HEK293 (cell line): ENCODE results near the gene GSK3B.

Experiments used
- CTCF ChIA-PET: fragments of 350-600 bp; formaldehyde crosslinking; extraction: SDS; loops from one replicate; lab custom pipeline; 2021; ENCODE audit warnings: antibody characterized with exemption; lab: Yijun Ruan, JAX
- POLR2A ChIA-PET: fragments of 300-600 bp; formaldehyde crosslinking; extraction: SDS; loops from one replicate; lab custom pipeline; 2020; ENCODE audit warnings: antibody characterized with exemption, inconsistent platforms; lab: Yijun Ruan, JAX
- H3K27ac ChIP-seq: fragments of 200-500 bp; sonication (Bioruptor generic); 2 replicates; pipeline ENCODE4 v1.5.1; 2014; ENCODE audit warnings: low read depth, low read length, control low read depth, inconsistent platforms; ENCODE audit errors: extremely low read depth
- H3K36me3 ChIP-seq, 2 experiments: fragments of 200-500 bp in 1 of 2; sonication (Bioruptor generic) in 1 of 2; 1 replicate in 1 of 2; 2 replicates in 1 of 2; pipeline ENCODE4 v1.5.1; 2014 to 2017; ENCODE audit warnings: inconsistent platforms in 2 of 2, low read length in 2 of 2; ENCODE audit not compliant: control insufficient read depth in 2 of 2, insufficient read depth in 1 of 2
- H3K4me1 ChIP-seq: fragments of 200-500 bp; sonication (Bioruptor generic); 2 replicates; pipeline ENCODE4 v1.5.1; 2014; ENCODE audit warnings: mild to moderate bottlenecking, low read length, inconsistent platforms; ENCODE audit not compliant: control insufficient read depth, insufficient read depth
- H3K4me3 ChIP-seq: 2 replicates; pipeline ENCODE4 v1.5.1; 2011; ENCODE audit warnings: low read depth, mild to moderate bottlenecking, control low read depth, low read length, moderate library complexity
- H3K9me3 ChIP-seq: fragments of 200-500 bp; sonication (Bioruptor generic); 2 replicates; pipeline ENCODE4 v1.5.1; 2014; ENCODE audit warnings: low read depth, low read length, inconsistent platforms; ENCODE audit not compliant: control insufficient read depth, insufficient read depth
- IKZF3 ChIP-seq: fragments of 450-650 bp; IDR thresholded peaks from 2 replicates; pipeline ENCODE4 v1.5.0; 2018; ENCODE audit warnings: missing biosample characterization, mild to moderate bottlenecking, missing genetic modification characterization, moderate library complexity
- MEIS1 ChIP-seq: sonication (generic); formaldehyde crosslinking; IDR thresholded peaks from 2 replicates; pipeline ENCODE4 v1.8.1; 2022; ENCODE audit warnings: missing genetic modification reagents, mild to moderate bottlenecking, borderline replicate concordance
- OVOL3 ChIP-seq: fragments of 450-650 bp; formaldehyde crosslinking; IDR thresholded peaks from 2 replicates; pipeline ENCODE4 v1.5.1; 2016; ENCODE audit warnings: missing biosample characterization, missing genetic modification characterization
- SP2 ChIP-seq: fragments of 450-650 bp; formaldehyde crosslinking; IDR thresholded peaks from 2 replicates; pipeline ENCODE4 v1.5.1; 2016; ENCODE audit warnings: missing biosample characterization, missing genetic modification characterization
- ZNF132 ChIP-seq: fragments of 450-650 bp; formaldehyde crosslinking; IDR thresholded peaks from 2 replicates; pipeline ENCODE4 v1.5.1; 2017; ENCODE audit warnings: missing biosample characterization, missing genetic modification characterization, borderline replicate concordance
- ZNF174 ChIP-seq: fragments of 450-650 bp; formaldehyde crosslinking; IDR thresholded peaks from 2 replicates; pipeline ENCODE4 v1.5.0; 2017; ENCODE audit warnings: missing biosample characterization, mild to moderate bottlenecking, missing genetic modification characterization
- ZNF19 ChIP-seq: fragments of 450-650 bp; formaldehyde crosslinking; IDR thresholded peaks from 2 replicates; pipeline ENCODE4; 2016; ENCODE audit warnings: missing biosample characterization, missing genetic modification characterization, low read depth
- ZNF280D ChIP-seq: fragments of 450-650 bp; formaldehyde crosslinking; IDR thresholded peaks from 2 replicates; pipeline ENCODE4 v1.5.1; 2016; ENCODE audit warnings: missing biosample characterization, missing genetic modification characterization
- ZNF292 ChIP-seq: fragments of 450-650 bp; formaldehyde crosslinking; IDR thresholded peaks from 2 replicates; pipeline ENCODE4 v1.5.1; 2016; ENCODE audit warnings: low read depth, missing biosample characterization, missing genetic modification characterization, borderline replicate concordance
- ZNF366 ChIP-seq: fragments of 450-650 bp; formaldehyde crosslinking; conservative IDR thresholded peaks from 2 replicates; pipeline ENCODE4 v1.5.1; 2016; ENCODE audit warnings: missing biosample characterization, missing genetic modification characterization
- ZNF513 ChIP-seq: fragments of 450-650 bp; IDR thresholded peaks from 2 replicates; pipeline ENCODE4 v1.5.1; 2018; ENCODE audit warnings: missing biosample characterization, missing genetic modification characterization
- ZNF521 ChIP-seq: fragments of 450-650 bp; formaldehyde crosslinking; IDR thresholded peaks from 2 replicates; pipeline ENCODE4 v1.5.1; 2017; ENCODE audit warnings: missing biosample characterization, mild to moderate bottlenecking, missing genetic modification characterization
- ZNF529 ChIP-seq: fragments of 450-650 bp; formaldehyde crosslinking; IDR thresholded peaks from 2 replicates; pipeline ENCODE4 v1.5.1; 2017; ENCODE audit warnings: missing genetic modification characterization, missing biosample characterization; ENCODE audit not compliant: insufficient replicate concordance
- ZNF624 ChIP-seq: fragments of 450-650 bp; formaldehyde crosslinking; IDR thresholded peaks from 2 replicates; pipeline ENCODE4 v1.5.1; 2017; ENCODE audit warnings: missing biosample characterization, missing genetic modification characterization
- ZNF777 ChIP-seq: fragments of 450-650 bp; formaldehyde crosslinking; IDR thresholded peaks from 2 replicates; pipeline ENCODE4 v1.5.1; 2017; ENCODE audit warnings: missing biosample characterization, missing genetic modification characterization, borderline replicate concordance
- ZNF791 ChIP-seq: fragments of 450-650 bp; formaldehyde crosslinking; IDR thresholded peaks from 2 replicates; pipeline ENCODE4 v1.5.1; 2016; ENCODE audit warnings: missing biosample characterization, missing genetic modification characterization
- TF ChIP-seq, protein P1 (sequence below): fragments of 450-650 bp; formaldehyde crosslinking; IDR thresholded peaks from 2 replicates; pipeline ENCODE4 v1.5.1; 2017; ENCODE audit warnings: missing biosample characterization, missing genetic modification characterization
- TF ChIP-seq, protein P2 (sequence below): fragments of 450-650 bp; formaldehyde crosslinking; IDR thresholded peaks from 2 replicates; pipeline ENCODE4 v1.5.1; 2016; ENCODE audit warnings: missing biosample characterization, missing genetic modification characterization
- TF ChIP-seq, protein P3 (sequence below): fragments of 450-650 bp; formaldehyde crosslinking; IDR thresholded peaks from 2 replicates; pipeline ENCODE4 v1.5.1; 2016; ENCODE audit warnings: missing biosample characterization, missing genetic modification characterization, borderline replicate concordance

The GSK3B gene

GRCh38 chr3:119829420-119829819 lies 264.8 kb downstream of the GSK3B start:
- H3K4me3 ChIP-seq, result no peak overlapping the region
- TF ChIP-seq ZNF624 (tag by site-specific recombination), result no peak
- no peak for TF ChIP-seq ZNF513 (tag by site-specific recombination)
- TF ChIP-seq MEIS1 (CRISPR knock-in tag), result no peak
- TF ChIP-seq ZNF777 (tag by site-specific recombination), result no peak
- no peak for TF ChIP-seq SP2 (tag by site-specific recombination)
- TF ChIP-seq ZNF132 (tag by site-specific recombination), result no peak
- TF ChIP-seq, protein P1, sequence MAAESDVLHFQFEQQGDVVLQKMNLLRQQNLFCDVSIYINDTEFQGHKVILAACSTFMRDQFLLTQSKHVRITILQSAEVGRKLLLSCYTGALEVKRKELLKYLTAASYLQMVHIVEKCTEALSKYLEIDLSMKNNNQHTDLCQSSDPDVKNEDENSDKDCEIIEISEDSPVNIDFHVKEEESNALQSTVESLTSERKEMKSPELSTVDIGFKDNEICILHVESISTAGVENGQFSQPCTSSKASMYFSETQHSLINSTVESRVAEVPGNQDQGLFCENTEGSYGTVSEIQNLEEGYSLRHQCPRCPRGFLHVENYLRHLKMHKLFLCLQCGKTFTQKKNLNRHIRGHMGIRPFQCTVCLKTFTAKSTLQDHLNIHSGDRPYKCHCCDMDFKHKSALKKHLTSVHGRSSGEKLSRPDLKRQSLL (tag by site-specific recombination), result no peak
- no peak overlapping the region for H3K27ac ChIP-seq
- H3K9me3 ChIP-seq, result no peaks in the 10 kb centered on the region
- peaks cover 0 to 14% of the 10 kb centered on the region in 2 experiments; a peak in 1 of 3 replicates for H3K36me3 ChIP-seq
- no peaks in the 10 kb centered on the region for H3K4me1 ChIP-seq
- ChIA-PET CTCF (interaction anchor here (0.8 to 0.9 kb wide), 2 partner anchors 137 to 368 kb away, joined by 3 to 4 read pairs; no protein-coding TSS in a partner anchor), POLR2A (no interaction called here)

DNA sequence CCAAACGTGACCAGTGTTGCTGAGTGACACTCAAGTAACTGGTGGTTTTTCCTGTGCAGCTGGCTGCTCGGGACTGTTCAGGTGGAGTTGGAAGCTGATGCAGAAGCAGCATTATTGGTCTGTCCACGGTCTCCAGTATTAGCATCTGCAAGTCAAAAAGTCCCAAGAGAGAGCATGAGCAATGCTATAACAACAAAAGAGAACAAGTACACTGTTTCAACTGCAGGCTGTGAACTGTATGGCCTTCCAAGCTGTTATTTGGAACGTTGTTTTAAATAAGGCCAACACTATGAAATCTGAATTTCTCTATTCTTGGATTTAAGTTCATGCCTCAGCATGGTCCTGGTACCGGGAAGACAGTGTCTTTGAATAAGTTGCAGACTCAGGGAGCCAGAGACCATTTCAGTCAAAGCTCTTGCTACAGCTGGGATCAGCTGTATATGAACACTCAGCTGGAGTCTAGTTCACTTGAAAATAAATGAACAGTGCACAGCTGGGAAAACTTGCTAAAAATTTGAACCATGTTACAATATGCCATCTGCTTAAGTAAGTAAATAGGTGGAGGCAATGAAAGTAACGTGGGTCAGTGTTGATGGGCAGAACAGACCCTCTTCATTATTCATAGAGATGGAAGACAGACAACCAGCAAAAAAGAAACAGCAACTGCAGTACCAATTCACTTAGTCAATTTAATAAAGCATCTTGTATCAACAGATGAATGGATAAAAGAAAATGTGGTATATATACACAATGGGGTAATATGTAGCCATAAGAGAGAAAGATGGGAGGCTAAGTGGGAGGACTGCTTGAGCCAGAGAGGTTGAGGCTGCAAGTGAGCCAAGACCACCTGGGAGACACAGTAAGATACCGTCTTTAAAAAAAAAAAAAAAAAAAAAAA lies 267.3 kb downstream of the GSK3B start:
- ChIA-PET CTCF (interaction anchor here (0.7 kb wide), 1 partner anchor 23 kb away, joined by 4 read pairs; no protein-coding TSS in a partner anchor), POLR2A (no interaction called here)
- peaks cover 0 to 14% of the 10 kb centered on the region in 2 experiments; a peak in 1 of 3 replicates for H3K36me3 ChIP-seq
- no peaks in the 10 kb centered on the region for H3K9me3 ChIP-seq
- TF ChIP-seq ZNF174 (tag by site-specific recombination), result no peak
- TF ChIP-seq, protein P2, sequence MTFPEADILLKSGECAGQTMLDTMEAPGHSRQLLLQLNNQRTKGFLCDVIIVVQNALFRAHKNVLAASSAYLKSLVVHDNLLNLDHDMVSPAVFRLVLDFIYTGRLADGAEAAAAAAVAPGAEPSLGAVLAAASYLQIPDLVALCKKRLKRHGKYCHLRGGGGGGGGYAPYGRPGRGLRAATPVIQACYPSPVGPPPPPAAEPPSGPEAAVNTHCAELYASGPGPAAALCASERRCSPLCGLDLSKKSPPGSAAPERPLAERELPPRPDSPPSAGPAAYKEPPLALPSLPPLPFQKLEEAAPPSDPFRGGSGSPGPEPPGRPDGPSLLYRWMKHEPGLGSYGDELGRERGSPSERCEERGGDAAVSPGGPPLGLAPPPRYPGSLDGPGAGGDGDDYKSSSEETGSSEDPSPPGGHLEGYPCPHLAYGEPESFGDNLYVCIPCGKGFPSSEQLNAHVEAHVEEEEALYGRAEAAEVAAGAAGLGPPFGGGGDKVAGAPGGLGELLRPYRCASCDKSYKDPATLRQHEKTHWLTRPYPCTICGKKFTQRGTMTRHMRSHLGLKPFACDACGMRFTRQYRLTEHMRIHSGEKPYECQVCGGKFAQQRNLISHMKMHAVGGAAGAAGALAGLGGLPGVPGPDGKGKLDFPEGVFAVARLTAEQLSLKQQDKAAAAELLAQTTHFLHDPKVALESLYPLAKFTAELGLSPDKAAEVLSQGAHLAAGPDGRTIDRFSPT (tag by site-specific recombination), result no peak
- TF ChIP-seq OVOL3 (tag by site-specific recombination), result no peak
- TF ChIP-seq ZNF280D (tag by site-specific recombination), result no peak
- TF ChIP-seq, protein P3, sequence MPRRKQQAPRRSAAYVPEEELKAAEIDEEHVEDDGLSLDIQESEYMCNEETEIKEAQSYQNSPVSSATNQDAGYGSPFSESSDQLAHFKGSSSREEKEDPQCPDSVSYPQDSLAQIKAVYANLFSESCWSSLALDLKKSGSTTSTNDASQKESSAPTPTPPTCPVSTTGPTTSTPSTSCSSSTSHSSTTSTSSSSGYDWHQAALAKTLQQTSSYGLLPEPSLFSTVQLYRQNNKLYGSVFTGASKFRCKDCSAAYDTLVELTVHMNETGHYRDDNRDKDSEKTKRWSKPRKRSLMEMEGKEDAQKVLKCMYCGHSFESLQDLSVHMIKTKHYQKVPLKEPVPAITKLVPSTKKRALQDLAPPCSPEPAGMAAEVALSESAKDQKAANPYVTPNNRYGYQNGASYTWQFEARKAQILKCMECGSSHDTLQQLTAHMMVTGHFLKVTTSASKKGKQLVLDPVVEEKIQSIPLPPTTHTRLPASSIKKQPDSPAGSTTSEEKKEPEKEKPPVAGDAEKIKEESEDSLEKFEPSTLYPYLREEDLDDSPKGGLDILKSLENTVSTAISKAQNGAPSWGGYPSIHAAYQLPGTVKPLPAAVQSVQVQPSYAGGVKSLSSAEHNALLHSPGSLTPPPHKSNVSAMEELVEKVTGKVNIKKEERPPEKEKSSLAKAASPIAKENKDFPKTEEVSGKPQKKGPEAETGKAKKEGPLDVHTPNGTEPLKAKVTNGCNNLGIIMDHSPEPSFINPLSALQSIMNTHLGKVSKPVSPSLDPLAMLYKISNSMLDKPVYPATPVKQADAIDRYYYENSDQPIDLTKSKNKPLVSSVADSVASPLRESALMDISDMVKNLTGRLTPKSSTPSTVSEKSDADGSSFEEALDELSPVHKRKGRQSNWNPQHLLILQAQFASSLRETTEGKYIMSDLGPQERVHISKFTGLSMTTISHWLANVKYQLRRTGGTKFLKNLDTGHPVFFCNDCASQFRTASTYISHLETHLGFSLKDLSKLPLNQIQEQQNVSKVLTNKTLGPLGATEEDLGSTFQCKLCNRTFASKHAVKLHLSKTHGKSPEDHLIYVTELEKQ, result no peak
- TF ChIP-seq ZNF521 (tag by site-specific recombination), result no peak
- no peak for TF ChIP-seq ZNF292
- no peak for TF ChIP-seq IKZF3 (tag by site-specific recombination)
- TF ChIP-seq ZNF19 (tag by site-specific recombination), result no peak
- TF ChIP-seq SP2 (tag by site-specific recombination), result no peak
- no peak for TF ChIP-seq ZNF366 (tag by site-specific recombination)
- no peak for TF ChIP-seq ZNF791 (tag by site-specific recombination)
- TF ChIP-seq ZNF529 (tag by site-specific recombination), result no peak
- no peaks in the 10 kb centered on the region for H3K4me1 ChIP-seq
- H3K4me3 ChIP-seq, result no peak overlapping the region
- no peak overlapping the region for H3K27ac ChIP-seq
